Fibroblast of mammary gland (primary cell): ENCODE results near the gene LIME1.

Experiments used
- DNase-seq: peaks from one replicate; pipeline ENCODE4 v3.0.0-alpha.2; 2010; ENCODE audit warnings: low read depth
- H3K4me3 ChIP-seq: 2 replicates; pipeline ENCODE4 v1.5.1; 2011; ENCODE audit warnings: low read depth, mild to moderate bottlenecking, low read length, moderate library complexity; ENCODE audit not compliant: control insufficient read depth
- CTCF ChIP-seq: conservative IDR thresholded peaks from 2 replicates; pipeline ENCODE4 v1.5.1; 2011; ENCODE audit warnings: low read depth, low read length, inconsistent platforms; ENCODE audit not compliant: control insufficient read depth, insufficient read depth

Gene LIME1

GRCh38 chr20:63744574-63745423 lies 8.3 kb downstream of the LIME1 start:
- TF ChIP-seq CTCF = no peak
- DNase-seq = no peak
- no peak overlapping the region for H3K4me3 ChIP-seq

GRCh38 chr20:63745424-63745805 lies 9.0 kb downstream of the LIME1 start:
- no peak overlapping the region for H3K4me3 ChIP-seq
- no peak for DNase-seq
- no peak for TF ChIP-seq CTCF

- TF ChIP-seq CTCF = no peak
These were observed 9.7 kb downstream of the LIME1 start for GRCh38 chr20:63745961-63746731.

GRCh38 chr20:63746751-63747315 lies 10.4 kb downstream of the LIME1 start:
- DNase-seq = no peak
- TF ChIP-seq CTCF = no peak
- no peak overlapping the region for H3K4me3 ChIP-seq

More at GRCh38 chr20:63745961-63746731, 9.7 kb downstream of the LIME1 start:
- H3K4me3 ChIP-seq = no peak overlapping the region
- no peak for DNase-seq

- DNase-seq = no peak
- no peak for TF ChIP-seq CTCF
- H3K4me3 ChIP-seq = no peak overlapping the region
These were observed 11.2 kb downstream of the LIME1 start for GRCh38 chr20:63747622-63748069.

- no peak for DNase-seq
- no peak overlapping the region for H3K4me3 ChIP-seq
- no peak for TF ChIP-seq CTCF
These were observed 11.8 kb downstream of the LIME1 start for GRCh38 chr20:63748070-63748933.
